A549 (cell line): ENCODE measurements around the gene DHX34.

Experiments
- BHLHE40 ChIP-seq: IDR thresholded peaks from 2 replicates; pipeline ENCODE4 v1.6.1; 2012; ENCODE audit warnings: low read depth, low read length, inconsistent platforms
- CEBPB ChIP-seq, 2 experiments: fragments of >200 bp in 1 of 2; sonication (Bioruptor Twin) in 1 of 2; formaldehyde crosslinking in 1 of 2; IDR thresholded peaks; 2 replicates each; pipeline ENCODE4 v1.6.1; 2012 to 2016
- EHMT2 ChIP-seq: fragments of 200-600 bp; sonication (generic); IDR thresholded peaks from 2 replicates; pipeline ENCODE4 v1.6.1; 2016; ENCODE audit warnings: antibody characterized with exemption, low read depth, mild to moderate bottlenecking, moderate library complexity
- ESRRA ChIP-seq: fragments of 150-350 bp; IDR thresholded peaks from 2 replicates; pipeline ENCODE4 v1.6.1; 2014; ENCODE audit warnings: mild to moderate bottlenecking, low read length, borderline replicate concordance
- POLR2A ChIP-seq: IDR thresholded peaks from 2 replicates; pipeline ENCODE4 v1.6.1; 2012; ENCODE audit warnings: mild to moderate bottlenecking, low read length
- SREBF2 ChIP-seq: fragments of 450-650 bp; IDR thresholded peaks from 2 replicates; pipeline ENCODE4 v1.6.1; 2014; ENCODE audit warnings: mild to moderate bottlenecking, moderate library complexity
- ZC3H11A ChIP-seq: fragments of 450-650 bp; IDR thresholded peaks from 2 replicates; pipeline ENCODE4 v1.6.1; 2014; ENCODE audit warnings: antibody characterized with exemption, mild to moderate bottlenecking
- TF ChIP-seq, protein P1 (sequence below): fragments of >200 bp; sonication (Bioruptor Twin); formaldehyde crosslinking; IDR thresholded peaks from 3 replicates; pipeline ENCODE4 v1.5.1; 2016
- TF ChIP-seq, protein P2 (sequence below): fragments of 200-600 bp; sonication (generic); IDR thresholded peaks from 2 replicates; pipeline ENCODE4 v1.6.1; 2016; ENCODE audit warnings: antibody characterized with exemption, mild to moderate bottlenecking, moderate library complexity

DNA sequence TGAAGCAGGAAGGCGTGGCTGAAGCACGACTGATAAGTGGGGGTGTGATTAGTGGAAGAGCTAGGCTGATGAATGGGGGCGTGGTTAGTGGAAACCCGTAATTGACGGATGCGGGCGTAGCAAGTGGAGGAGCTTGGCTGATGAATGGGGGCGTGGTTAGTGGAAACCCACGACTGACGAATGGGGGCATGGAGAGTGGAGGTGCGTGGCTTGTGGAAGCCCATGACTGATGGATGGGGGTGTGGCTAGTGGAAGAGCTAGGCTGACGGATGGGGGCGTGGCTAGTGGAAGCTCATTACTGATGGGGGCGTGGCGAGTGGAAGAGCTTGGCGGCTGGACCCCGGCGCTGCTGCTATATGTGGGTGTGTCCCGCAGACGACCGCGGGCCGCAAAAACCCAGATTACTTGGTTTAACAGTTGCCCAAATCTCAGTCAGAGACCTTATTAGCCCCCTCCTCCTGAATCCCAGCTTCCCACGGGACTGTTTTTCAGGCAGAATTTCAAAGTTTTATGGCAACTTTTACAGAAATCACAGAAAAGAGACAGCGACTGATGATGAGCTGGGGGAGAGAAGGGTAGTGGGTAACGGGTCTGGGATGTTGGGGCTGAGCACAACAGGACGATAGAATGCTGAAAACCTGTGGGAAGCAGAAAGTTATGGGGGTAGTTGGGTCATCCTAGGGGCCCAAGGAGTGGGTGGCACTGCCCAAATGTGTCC is 79.2 kb downstream of the DHX34 start:
- TF ChIP-seq, protein P1, sequence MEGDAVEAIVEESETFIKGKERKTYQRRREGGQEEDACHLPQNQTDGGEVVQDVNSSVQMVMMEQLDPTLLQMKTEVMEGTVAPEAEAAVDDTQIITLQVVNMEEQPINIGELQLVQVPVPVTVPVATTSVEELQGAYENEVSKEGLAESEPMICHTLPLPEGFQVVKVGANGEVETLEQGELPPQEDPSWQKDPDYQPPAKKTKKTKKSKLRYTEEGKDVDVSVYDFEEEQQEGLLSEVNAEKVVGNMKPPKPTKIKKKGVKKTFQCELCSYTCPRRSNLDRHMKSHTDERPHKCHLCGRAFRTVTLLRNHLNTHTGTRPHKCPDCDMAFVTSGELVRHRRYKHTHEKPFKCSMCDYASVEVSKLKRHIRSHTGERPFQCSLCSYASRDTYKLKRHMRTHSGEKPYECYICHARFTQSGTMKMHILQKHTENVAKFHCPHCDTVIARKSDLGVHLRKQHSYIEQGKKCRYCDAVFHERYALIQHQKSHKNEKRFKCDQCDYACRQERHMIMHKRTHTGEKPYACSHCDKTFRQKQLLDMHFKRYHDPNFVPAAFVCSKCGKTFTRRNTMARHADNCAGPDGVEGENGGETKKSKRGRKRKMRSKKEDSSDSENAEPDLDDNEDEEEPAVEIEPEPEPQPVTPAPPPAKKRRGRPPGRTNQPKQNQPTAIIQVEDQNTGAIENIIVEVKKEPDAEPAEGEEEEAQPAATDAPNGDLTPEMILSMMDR = no peak
- TF ChIP-seq ESRRA (no peak), BHLHE40 (no peak), EHMT2 (no peak), ZC3H11A (no peak), CEBPB (IDR thresholded peaks at IDR 0.05) (no peak), SREBF2 (no peak), POLR2A (no peak)
- TF ChIP-seq, protein P2, sequence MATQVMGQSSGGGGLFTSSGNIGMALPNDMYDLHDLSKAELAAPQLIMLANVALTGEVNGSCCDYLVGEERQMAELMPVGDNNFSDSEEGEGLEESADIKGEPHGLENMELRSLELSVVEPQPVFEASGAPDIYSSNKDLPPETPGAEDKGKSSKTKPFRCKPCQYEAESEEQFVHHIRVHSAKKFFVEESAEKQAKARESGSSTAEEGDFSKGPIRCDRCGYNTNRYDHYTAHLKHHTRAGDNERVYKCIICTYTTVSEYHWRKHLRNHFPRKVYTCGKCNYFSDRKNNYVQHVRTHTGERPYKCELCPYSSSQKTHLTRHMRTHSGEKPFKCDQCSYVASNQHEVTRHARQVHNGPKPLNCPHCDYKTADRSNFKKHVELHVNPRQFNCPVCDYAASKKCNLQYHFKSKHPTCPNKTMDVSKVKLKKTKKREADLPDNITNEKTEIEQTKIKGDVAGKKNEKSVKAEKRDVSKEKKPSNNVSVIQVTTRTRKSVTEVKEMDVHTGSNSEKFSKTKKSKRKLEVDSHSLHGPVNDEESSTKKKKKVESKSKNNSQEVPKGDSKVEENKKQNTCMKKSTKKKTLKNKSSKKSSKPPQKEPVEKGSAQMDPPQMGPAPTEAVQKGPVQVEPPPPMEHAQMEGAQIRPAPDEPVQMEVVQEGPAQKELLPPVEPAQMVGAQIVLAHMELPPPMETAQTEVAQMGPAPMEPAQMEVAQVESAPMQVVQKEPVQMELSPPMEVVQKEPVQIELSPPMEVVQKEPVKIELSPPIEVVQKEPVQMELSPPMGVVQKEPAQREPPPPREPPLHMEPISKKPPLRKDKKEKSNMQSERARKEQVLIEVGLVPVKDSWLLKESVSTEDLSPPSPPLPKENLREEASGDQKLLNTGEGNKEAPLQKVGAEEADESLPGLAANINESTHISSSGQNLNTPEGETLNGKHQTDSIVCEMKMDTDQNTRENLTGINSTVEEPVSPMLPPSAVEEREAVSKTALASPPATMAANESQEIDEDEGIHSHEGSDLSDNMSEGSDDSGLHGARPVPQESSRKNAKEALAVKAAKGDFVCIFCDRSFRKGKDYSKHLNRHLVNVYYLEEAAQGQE = no peak
